Fibroblast of villous mesenchyme (primary cell): Measurements from ENCODE around the gene CDC34. TPM values are rescaled to one million over a fixed set of nuclear protein-coding genes. Genes with fewer than 3 reads are reported as not detected.

ENCODE experiments used
- DNase-seq: peaks from one replicate; pipeline ENCODE4 v3.0.0-alpha.2; 2010; ENCODE audit warnings: low read depth
- H3K4me3 ChIP-seq: 2 replicates; pipeline ENCODE4 v1.5.1; 2011; ENCODE audit warnings: low read depth, mild to moderate bottlenecking, low read length
- CTCF ChIP-seq: IDR thresholded peaks from 2 replicates; pipeline ENCODE4 v1.5.1; 2012; ENCODE audit warnings: low read depth, mild to moderate bottlenecking, low read length; ENCODE audit not compliant: insufficient read depth
- total RNA-seq: library from RNA; depleted of rRNA; stranded (reverse); fragments of >200 nt; gene quantifications from 2 replicates; pipeline ENCODE4 v1.2.3, GENCODE V29; 2012

The CDC34 gene
- total RNA-seq, 1 donor = 52.2 TPM

DNA sequence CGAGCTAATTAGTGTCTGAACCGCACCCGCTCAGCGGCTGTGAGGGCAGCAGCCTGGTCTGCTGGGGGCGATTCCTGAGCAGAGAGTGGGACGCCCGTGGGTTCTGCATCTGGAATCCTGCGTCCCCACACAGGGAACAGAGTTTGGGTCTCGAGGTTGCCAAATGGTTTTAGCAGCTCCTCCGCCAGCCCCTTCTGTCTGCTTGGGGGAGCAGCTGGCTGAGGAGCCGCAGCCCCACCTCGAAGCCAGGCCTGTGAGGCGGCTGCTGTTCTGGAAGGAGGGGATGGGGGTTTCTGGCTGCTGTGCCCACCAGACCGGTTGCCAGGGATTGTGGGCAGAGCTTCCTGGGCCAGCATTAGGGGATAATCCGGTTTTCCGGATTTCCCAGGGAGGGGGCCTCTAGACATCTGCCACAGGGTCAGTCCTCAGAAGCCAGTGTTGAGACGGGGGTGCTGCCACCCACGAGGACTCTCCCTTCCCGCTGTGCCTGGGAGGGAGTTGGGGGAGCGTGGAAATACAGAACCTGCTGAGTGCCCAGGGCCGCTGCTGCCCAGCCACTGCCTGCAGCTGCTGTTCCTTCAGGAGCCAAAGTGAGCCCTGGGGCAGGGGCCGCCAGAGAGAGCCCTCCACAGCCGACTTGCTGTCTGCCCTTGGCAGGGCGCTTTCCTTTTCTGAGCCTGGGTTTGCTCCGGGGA, 2.0 kb downstream of the CDC34 start:
- H3K4me3 ChIP-seq = peak overlapping the region; percentile 93
- TF ChIP-seq CTCF = no peak
- no peak for DNase-seq

- peak overlapping the region; percentile 93 for H3K4me3 ChIP-seq
- TF ChIP-seq CTCF = no peak
- DNase-seq = no peak
Observed at GRCh38 chr19:534088-534487, 2.5 kb downstream of the CDC34 start.

GRCh38 chr19:535017-535835, 3.7 kb downstream of the CDC34 start:
- TF ChIP-seq CTCF = no peak
- H3K4me3 ChIP-seq = no peak overlapping the region
- no peak for DNase-seq

- no peak overlapping the region for H3K4me3 ChIP-seq
- no peak for DNase-seq
- no peak for TF ChIP-seq CTCF
Observed at GRCh38 chr19:536031-536880, 4.7 kb downstream of the CDC34 start.

DNA sequence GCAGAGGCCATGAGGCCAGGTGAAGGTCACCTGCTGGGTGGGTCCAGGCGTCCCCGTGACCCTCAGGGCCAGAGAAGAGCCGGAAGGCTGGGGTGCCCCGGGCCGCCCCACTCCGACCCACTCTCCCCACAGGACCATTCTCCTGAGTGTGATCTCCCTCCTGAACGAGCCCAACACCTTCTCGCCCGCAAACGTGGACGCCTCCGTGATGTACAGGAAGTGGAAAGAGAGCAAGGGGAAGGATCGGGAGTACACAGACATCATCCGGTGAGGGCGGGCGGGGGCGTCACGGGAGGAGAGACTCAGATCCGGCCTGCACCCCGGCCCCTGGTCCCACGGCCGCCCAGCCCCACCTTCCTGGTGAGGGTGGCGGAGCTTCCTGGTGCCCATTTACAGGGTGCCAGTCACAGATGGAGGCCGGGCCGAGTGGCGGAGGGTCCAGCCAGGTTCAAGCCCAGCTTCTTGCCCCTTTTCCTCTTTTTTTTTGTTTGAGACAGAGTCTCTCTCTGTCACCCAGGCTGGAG, 5.4 kb downstream of the CDC34 start:
- H3K4me3 ChIP-seq = no peak overlapping the region
- no peak for TF ChIP-seq CTCF
- DNase-seq = no peak

DNA sequence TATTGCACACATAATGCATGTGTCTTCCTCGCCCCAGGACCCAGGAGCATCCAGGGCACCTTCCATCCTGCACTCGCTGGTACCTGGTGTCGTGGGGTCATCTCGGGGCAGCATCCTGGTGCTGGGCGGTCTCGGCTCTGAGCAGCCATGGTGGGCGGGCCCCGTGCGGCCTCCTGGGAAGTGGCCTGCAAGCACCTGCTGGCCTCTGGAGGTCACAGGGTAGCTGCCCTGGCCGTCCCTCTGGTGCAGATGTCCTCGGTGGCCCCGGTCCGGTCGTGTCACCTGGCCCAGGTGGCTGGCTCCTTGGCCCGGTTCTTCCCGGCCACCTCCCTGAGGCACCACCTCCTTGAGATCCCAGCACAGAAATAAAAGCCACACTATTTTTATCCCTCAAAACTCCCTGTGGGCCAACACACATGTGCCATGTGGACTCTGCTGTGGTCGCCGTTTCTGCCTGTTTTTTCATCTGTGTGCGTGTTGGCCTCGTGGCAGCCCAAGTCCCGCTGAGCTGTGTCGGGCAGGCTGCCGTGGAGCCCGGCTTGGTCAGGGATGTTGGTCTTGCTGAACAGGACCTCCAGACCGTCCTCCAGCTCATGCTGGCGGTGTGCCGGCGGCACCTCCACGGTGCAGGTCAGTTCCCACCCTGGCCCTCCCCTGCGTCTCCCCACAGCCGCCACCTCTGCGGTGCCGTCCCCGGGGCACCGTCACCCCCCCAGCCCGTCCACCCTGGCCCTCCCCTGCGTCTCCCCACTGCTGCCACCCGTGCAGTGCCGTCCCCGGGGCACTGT, 7.3 kb downstream of the CDC34 start:
- H3K4me3 ChIP-seq = no peak overlapping the region
- DNase-seq = no peak
- no peak for TF ChIP-seq CTCF
